ENCODE results near the gene MX2. TPM values are rescaled to one million over a fixed set of nuclear protein-coding genes. Genes with fewer than 3 reads are reported as not detected.

MX2 gene
- total RNA-seq, 1 donor, result 2.6 TPM

- TF ChIP-seq, protein P1, sequence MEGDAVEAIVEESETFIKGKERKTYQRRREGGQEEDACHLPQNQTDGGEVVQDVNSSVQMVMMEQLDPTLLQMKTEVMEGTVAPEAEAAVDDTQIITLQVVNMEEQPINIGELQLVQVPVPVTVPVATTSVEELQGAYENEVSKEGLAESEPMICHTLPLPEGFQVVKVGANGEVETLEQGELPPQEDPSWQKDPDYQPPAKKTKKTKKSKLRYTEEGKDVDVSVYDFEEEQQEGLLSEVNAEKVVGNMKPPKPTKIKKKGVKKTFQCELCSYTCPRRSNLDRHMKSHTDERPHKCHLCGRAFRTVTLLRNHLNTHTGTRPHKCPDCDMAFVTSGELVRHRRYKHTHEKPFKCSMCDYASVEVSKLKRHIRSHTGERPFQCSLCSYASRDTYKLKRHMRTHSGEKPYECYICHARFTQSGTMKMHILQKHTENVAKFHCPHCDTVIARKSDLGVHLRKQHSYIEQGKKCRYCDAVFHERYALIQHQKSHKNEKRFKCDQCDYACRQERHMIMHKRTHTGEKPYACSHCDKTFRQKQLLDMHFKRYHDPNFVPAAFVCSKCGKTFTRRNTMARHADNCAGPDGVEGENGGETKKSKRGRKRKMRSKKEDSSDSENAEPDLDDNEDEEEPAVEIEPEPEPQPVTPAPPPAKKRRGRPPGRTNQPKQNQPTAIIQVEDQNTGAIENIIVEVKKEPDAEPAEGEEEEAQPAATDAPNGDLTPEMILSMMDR (IDR thresholded peaks at IDR 0.05; ENCODE audit: insufficient read depth, low read depth, low read length), result no peak
- no peak for DNase-seq (ENCODE audit: low read depth)
- H3K4me3 ChIP-seq (ENCODE audit: low read depth, low read length), result no peak overlapping the region
Observed at GRCh38 chr21:41365377-41366107, 3.7 kb downstream of the MX2 start.

DNA sequence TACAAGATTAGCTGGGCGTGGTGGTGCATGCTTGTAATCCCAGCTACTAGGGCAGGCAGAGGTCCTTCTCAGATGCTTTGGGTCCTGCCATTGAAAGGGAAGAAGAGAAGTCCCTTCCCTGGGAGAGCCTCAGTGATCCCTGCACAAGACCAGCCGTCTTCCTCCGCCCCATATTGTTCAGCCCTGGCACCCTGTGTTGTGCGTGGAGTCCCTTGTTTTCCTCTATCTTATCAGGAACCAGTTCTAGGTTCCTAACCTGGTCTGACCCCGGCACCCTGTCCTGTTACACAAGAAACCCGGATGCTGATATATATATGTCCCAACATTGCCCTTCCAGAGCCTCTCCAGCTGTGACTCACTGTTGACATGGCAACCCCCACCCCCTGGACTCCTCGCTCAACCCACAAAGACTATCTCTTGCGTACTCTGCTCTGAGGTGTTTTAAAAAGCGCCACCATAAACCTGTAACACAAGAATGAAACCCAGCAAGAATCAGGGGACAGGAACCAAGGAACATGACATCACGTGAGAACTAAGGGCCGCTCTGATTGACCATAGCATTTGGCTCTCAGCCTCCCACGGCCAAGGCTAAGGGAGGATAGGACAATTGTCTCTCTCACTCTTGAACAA lies 4.8 kb downstream of the MX2 start:
- DNase-seq (ENCODE audit: low read depth), result peak; percentile 91
- no peak overlapping the region for H3K4me3 ChIP-seq (ENCODE audit: low read depth, low read length)
- TF ChIP-seq, protein P1 (IDR thresholded peaks at IDR 0.05; ENCODE audit: insufficient read depth, low read depth, low read length), result no peak

GRCh38 chr21:41367301-41367944 lies 5.6 kb downstream of the MX2 start:
- TF ChIP-seq, protein P1 (IDR thresholded peaks at IDR 0.05; ENCODE audit: insufficient read depth, low read depth, low read length), result no peak
- no peak overlapping the region for H3K4me3 ChIP-seq (ENCODE audit: low read depth, low read length)
- DNase-seq (ENCODE audit: low read depth), result no peak

- H3K4me3 ChIP-seq (ENCODE audit: low read depth, low read length), result no peak overlapping the region
- TF ChIP-seq, protein P1 (IDR thresholded peaks at IDR 0.05; ENCODE audit: insufficient read depth, low read depth, low read length), result no peak
- no peak for DNase-seq (ENCODE audit: low read depth)
Observed at GRCh38 chr21:41367945-41368734, 6.3 kb downstream of the MX2 start.

- TF ChIP-seq, protein P1 (IDR thresholded peaks at IDR 0.05; ENCODE audit: insufficient read depth, low read depth, low read length), result no peak
- no peak overlapping the region for H3K4me3 ChIP-seq (ENCODE audit: low read depth, low read length)
- no peak for DNase-seq (ENCODE audit: low read depth)
Observed at GRCh38 chr21:41368735-41369104, 6.9 kb downstream of the MX2 start.

- DNase-seq (ENCODE audit: low read depth), result peak; percentile 9
- TF ChIP-seq, protein P1 (IDR thresholded peaks at IDR 0.05; ENCODE audit: insufficient read depth, low read depth, low read length), result no peak
- H3K4me3 ChIP-seq (ENCODE audit: low read depth, low read length), result no peak overlapping the region
Observed at GRCh38 chr21:41369105-41369919, 7.5 kb downstream of the MX2 start.

Data from fibroblast of villous mesenchyme (primary cell).